G401 (cell line): ENCODE measurements around the gene GLRX5. TPM values are rescaled to one million over a fixed set of nuclear protein-coding genes. Genes with fewer than 3 reads are reported as not detected.
A peak's percentile ranks its signal among the peaks of the same experiment; 100 is the strongest.
"Not testable (repeated sequence)": the region's sequence is repeated elsewhere in the genome, so short reads cannot be mapped to it uniquely, and the experiment has no call there.

Source experiments
- DNase-seq: peaks from one replicate; pipeline ENCODE4 v3.0.0-alpha.2; 2015; ENCODE audit warnings: low spot score
- in situ Hi-C: cut with HindIII; loops from 2 replicates; pipeline ENCODE4 v1.10.0; 2016; ENCODE audit warnings: low sequenced_read_pairs, mixed read lengths
- total RNA-seq: library from RNA; depleted of rRNA; stranded (reverse); fragments of >200 nt; shearing (Covaris generic); gene quantifications from 2 replicates; pipeline ENCODE4 v1.2.3, GENCODE V29; 2014

GLRX5 gene
- total RNA-seq, 1 experiment from 2014 or later: 105 TPM

GRCh38 chr14:95497561-95498011 is 37.3 kb upstream of the GLRX5 start:
- in situ Hi-C loops: no loop called here
- DNase-seq: peak; percentile 90

- in situ Hi-C loops: no loop called here
- peak; percentile 42 for DNase-seq
These were observed 36.1 kb upstream of the GLRX5 start for GRCh38 chr14:95498622-95499353.

GRCh38 chr14:95499354-95499750 is 35.5 kb upstream of the GLRX5 start:
- no peak for DNase-seq
- in situ Hi-C loops: no loop called here

- no peak for DNase-seq
- in situ Hi-C loops: no loop called here
These were observed 34.6 kb upstream of the GLRX5 start for GRCh38 chr14:95500201-95500681.

- in situ Hi-C loops: no loop called here
- DNase-seq: no peak
These were observed 34.0 kb upstream of the GLRX5 start for GRCh38 chr14:95500772-95501401.

GRCh38 chr14:95502381-95502950 is 32.4 kb upstream of the GLRX5 start:
- in situ Hi-C loops: no loop called here
- no peak for DNase-seq

GRCh38 chr14:95503365-95504134 is 31.3 kb upstream of the GLRX5 start:
- no peak for DNase-seq
- in situ Hi-C loops: no loop called here

- no peak for DNase-seq
- in situ Hi-C loops: no loop called here
These were observed 30.5 kb upstream of the GLRX5 start for GRCh38 chr14:95504135-95505029.

GRCh38 chr14:95505030-95505589 is 29.7 kb upstream of the GLRX5 start:
- in situ Hi-C loops: no loop called here

GRCh38 chr14:95507174-95507573 is 27.7 kb upstream of the GLRX5 start:
- in situ Hi-C loops: no loop called here
- no peak for DNase-seq

More at GRCh38 chr14:95505030-95505589, 29.7 kb upstream of the GLRX5 start:
- no peak for DNase-seq

GRCh38 chr14:95507701-95508103 is 27.1 kb upstream of the GLRX5 start:
- in situ Hi-C loops: no loop called here

GRCh38 chr14:95508377-95508776 is 26.5 kb upstream of the GLRX5 start:
- DNase-seq: no peak
- in situ Hi-C loops: no loop called here

More at GRCh38 chr14:95507701-95508103, 27.1 kb upstream of the GLRX5 start:
- DNase-seq: no peak

GRCh38 chr14:95509495-95509894 is 25.4 kb upstream of the GLRX5 start:
- in situ Hi-C loops: no loop called here
- DNase-seq: no peak

GRCh38 chr14:95510344-95510743 is 24.5 kb upstream of the GLRX5 start:
- in situ Hi-C loops: not testable (repeated sequence)

GRCh38 chr14:95510804-95511203 is 24.0 kb upstream of the GLRX5 start:
- DNase-seq: no peak
- in situ Hi-C loops: no loop called here

More at GRCh38 chr14:95510344-95510743, 24.5 kb upstream of the GLRX5 start:
- DNase-seq: not testable (repeated sequence)

- in situ Hi-C loops: no loop called here
- DNase-seq: no peak
These were observed 23.2 kb upstream of the GLRX5 start for GRCh38 chr14:95511687-95512086.

- in situ Hi-C loops: no loop called here
- no peak for DNase-seq
These were observed 21.6 kb upstream of the GLRX5 start for GRCh38 chr14:95513291-95513690.
